GM12891 (cell line): Measurements from ENCODE around the gene NOD2.

Experiments
- POLR2A ChIP-seq: IDR thresholded peaks from 2 replicates; pipeline ENCODE4 v1.6.1; 2011; ENCODE audit warnings: low read depth, low read length, control low read depth
- POLR2AphosphoS5 ChIP-seq: IDR thresholded peaks from 2 replicates; pipeline ENCODE4 v1.6.1; 2011; ENCODE audit warnings: low read depth, low read length, control low read depth

GRCh38 chr16:50743581-50744225 is 50.3 kb downstream of the NOD2 start:
- TF ChIP-seq POLR2AphosphoS5, result no peak
- TF ChIP-seq POLR2A, result no peak
